Lower lobe of right lung (tissue), 2 donors: ENCODE results near the gene SLC5A2. TPM values are rescaled to one million over a fixed set of nuclear protein-coding genes. Genes with fewer than 3 reads are reported as not detected.
"Not testable (repeated sequence)": the region's sequence is repeated elsewhere in the genome, so short reads cannot be mapped to it uniquely, and the experiment has no call there.

Experiments used
- ATAC-seq, 2 donors: fragments of 200-7000 bp; cut with Tn5 transposase; one replicate each; pipeline ENCODE4 v1.9.1; 2020 to 2022; ENCODE audit warnings: mild to moderate bottlenecking in 2 of 2, moderate library complexity in 2 of 2
- DNase-seq: peaks from one replicate; pipeline ENCODE4 v3.0.0-alpha.2; 2020
- H3K27ac ChIP-seq: fragments of 200-600 bp; one replicate; pipeline ENCODE4 v1.8.0; 2022
- H3K27me3 ChIP-seq: fragments of 200-600 bp; one replicate; pipeline ENCODE4 v1.8.0; 2022; ENCODE audit warnings: low read depth
- H3K36me3 ChIP-seq: fragments of 200-600 bp; one replicate; pipeline ENCODE4 v1.8.0; 2022; ENCODE audit warnings: mild to moderate bottlenecking
- H3K4me1 ChIP-seq: fragments of 200-600 bp; one replicate; pipeline ENCODE4 v1.8.0; 2022
- H3K4me3 ChIP-seq: fragments of 200-600 bp; one replicate; pipeline ENCODE4 v1.8.0; 2022; ENCODE audit warnings: mild to moderate bottlenecking
- H3K9me3 ChIP-seq: fragments of 200-600 bp; one replicate; pipeline ENCODE4 v1.8.0; 2022
- CTCF ChIP-seq: fragments of 200-600 bp; IDR thresholded peaks from one replicate; pipeline ENCODE4 v1.8.0; 2022; ENCODE audit warnings: antibody characterized with exemption, mild to moderate bottlenecking
- intact Hi-C: fragments of 100-400 bp; cut with DNase I; formaldehyde crosslinking; loops from one replicate; pipeline ENCODE4 v1.11.0; 2022
- total RNA-seq: library from RNA; stranded (reverse); fragmentation: NEBNext Ultra II Directional; extraction: Animal tissue kit (Norgen Biotek cat#: 25700); gene quantifications from one replicate; pipeline ENCODE4 v1.2.1, GENCODE V29; 2021
- donor health status: DM: no; HTN: yes; CAD: no; lungs with severe emphysema.

The SLC5A2 gene
- total RNA-seq, 1 donor from 2014 or later, result 2.0 TPM

GRCh38 chr16:31536804-31537361 lies 54.0 kb downstream of the SLC5A2 start:
- Histone ChIP-seq H3K27ac (peak overlapping the region; percentile 10), H3K36me3 (no peaks in the 10 kb centered on the region), H3K4me1 (no peaks in the 10 kb centered on the region), H3K27me3 (peaks cover 17% of the 10 kb centered on the region), H3K4me3 (peak overlapping the region; percentile 52), H3K9me3 (no peaks in the 10 kb centered on the region)
- ATAC-seq (peak in 1 of 2 donors; percentile 55), DNase-seq (no peak)
- no peak for TF ChIP-seq CTCF
- intact Hi-C loops, result no loop called here

- peak overlapping the region; percentile 52 for H3K4me3 ChIP-seq
- peaks cover 17% of the 10 kb centered on the region for H3K27me3 ChIP-seq
- ATAC-seq (peak; percentile 87 to 88), DNase-seq (peak; percentile 58)
- no peak for TF ChIP-seq CTCF
- H3K4me1 ChIP-seq, result no peaks in the 10 kb centered on the region
- peaks cover 3% of the 10 kb centered on the region for H3K9me3 ChIP-seq
- intact Hi-C loops, result no loop called here
- no peaks in the 10 kb centered on the region for H3K36me3 ChIP-seq
- peak overlapping the region; percentile 10 for H3K27ac ChIP-seq
Observed at GRCh38 chr16:31537362-31538242, 54.7 kb downstream of the SLC5A2 start.

GRCh38 chr16:31538243-31538598 lies 55.3 kb downstream of the SLC5A2 start:
- H3K4me3 ChIP-seq, ATAC-seq, H3K36me3 ChIP-seq, H3K27ac ChIP-seq, intact Hi-C loops, H3K9me3 ChIP-seq, H3K4me1 ChIP-seq, DNase-seq: not testable (repeated sequence)
- peaks cover 17% of the 10 kb centered on the region for H3K27me3 ChIP-seq

GRCh38 chr16:31539762-31540161 lies 56.8 kb downstream of the SLC5A2 start:
- H3K36me3 ChIP-seq, intact Hi-C loops, H3K4me1 ChIP-seq, H3K27ac ChIP-seq, H3K4me3 ChIP-seq, H3K9me3 ChIP-seq, DNase-seq, ATAC-seq: not testable (repeated sequence)
- peaks cover 17% of the 10 kb centered on the region for H3K27me3 ChIP-seq

Other genes starting within 250 kb of the SLC5A2 start
- 49.5 TPM for gene ITGAM, start 223.1 kb upstream of the SLC5A2 start, total RNA-seq
- 188 TPM for gene ITGAX, start 127.9 kb upstream of the SLC5A2 start, total RNA-seq
- gene ITGAD, start 89.8 kb upstream of the SLC5A2 start, total RNA-seq, result 0.62 TPM
- gene COX6A2, start 54.8 kb upstream of the SLC5A2 start, total RNA-seq, result not detected
- 0.89 TPM for gene ZNF843, start 40.3 kb upstream of the SLC5A2 start, total RNA-seq
- gene ARMC5, start 23.6 kb upstream of the SLC5A2 start, total RNA-seq, result 9.6 TPM
- gene TGFB1I1, start 11.0 kb upstream of the SLC5A2 start, total RNA-seq, result 32.5 TPM
- 54.9 TPM for gene RUSF1, start 25.3 kb downstream of the SLC5A2 start, total RNA-seq
- not detected for gene AHSP, start 44.8 kb downstream of the SLC5A2 start, total RNA-seq